22Rv1 (cell line): ENCODE results near the gene TC2N.
"Not testable (repeated sequence)": the region's sequence is repeated elsewhere in the genome, so short reads cannot be mapped to it uniquely, and the experiment has no call there.

Experiments
- CTCF ChIP-seq: fragments of 450-650 bp; IDR thresholded peaks from 2 replicates; pipeline ENCODE4 v1.5.1; 2017; ENCODE audit warnings: mild to moderate bottlenecking
- ZFX ChIP-seq: fragments of 450-650 bp; IDR thresholded peaks from 2 replicates; pipeline ENCODE4 v1.6.1; 2017; ENCODE audit warnings: antibody characterized with exemption, borderline replicate concordance

GRCh38 chr14:91871401-91871800, 4.1 kb upstream of the TC2N start:
- TF ChIP-seq CTCF, ZFX: not testable (repeated sequence)
